OCI-LY3 (cell line): ENCODE data around the gene SUPT3H.

Source experiments
- CTCF ChIP-seq: fragments of 200-600, 300-600 bp; sonication (generic); IDR thresholded peaks from 2 replicates; pipeline ENCODE4 v1.5.1; 2014; ENCODE audit warnings: antibody characterized with exemption, low read length, low read depth
- EZH2phosphoT487 ChIP-seq: fragments of 200-600 bp; shearing (Covaris generic); IDR thresholded peaks from 2 replicates; pipeline ENCODE4 v1.6.1; 2018; ENCODE audit warnings: antibody characterized with exemption, mixed run types, low read depth

- TF ChIP-seq CTCF (no peak), EZH2phosphoT487 (no peak)
Observed at GRCh38 chr6:45021676-45022075, 356.1 kb downstream of the SUPT3H start.
